Spinal cord (tissue), 10 donors: ENCODE measurements around the gene YIPF1. TPM values are rescaled to one million over a fixed set of nuclear protein-coding genes. Genes with fewer than 3 reads are reported as not detected.
"Not testable (repeated sequence)": the region's sequence is repeated elsewhere in the genome, so short reads cannot be mapped to it uniquely, and the experiment has no call there.

Experiments used
- DNase-seq, 6 donors: peaks; one replicate each; pipeline versions ENCODE4 v3.0.0 to v3.0.0-alpha.2; 2013 to 2015; ENCODE audit warnings: low spot score in 6 of 6, low read depth in 4 of 6
- H3K27ac ChIP-seq: one replicate; pipeline ENCODE4 v1.5.1; 2013; ENCODE audit warnings: low read depth, low read length, control low read depth
- H3K27me3 ChIP-seq: one replicate; pipeline ENCODE4 v1.6.1; 2013; ENCODE audit warnings: low read length; ENCODE audit not compliant: control insufficient read depth, insufficient read depth
- H3K36me3 ChIP-seq: one replicate; pipeline ENCODE4 v1.6.1; 2013; ENCODE audit warnings: low read length; ENCODE audit not compliant: control insufficient read depth, insufficient read depth
- H3K4me1 ChIP-seq: one replicate; pipeline ENCODE4 v1.6.1; 2013; ENCODE audit warnings: low read length; ENCODE audit not compliant: control insufficient read depth, insufficient read depth
- H3K4me3 ChIP-seq: one replicate; pipeline ENCODE4 v1.5.1; 2013; ENCODE audit warnings: low read depth, low read length, control low read depth
- H3K9me3 ChIP-seq: one replicate; pipeline ENCODE4 v1.6.1; 2013; ENCODE audit warnings: low read length; ENCODE audit not compliant: control insufficient read depth, insufficient read depth
- WGBS: methylation state at CpG from one replicate; pipeline ENCODE4 v1.1.5; 2013; ENCODE audit warnings: missing lambda C conversion rate; ENCODE audit not compliant: insufficient coverage; 5-methylcytosine and 5-hydroxymethylcytosine counted together
- polyA plus RNA-seq, 2 donors: library from polyadenylated mRNA; unstranded; fragments of 120-200 nt; gene quantifications; one replicate each; pipeline ENCODE4 v1.2.1, GENCODE V29; 2013; ENCODE audit not compliant: insufficient read length in 2 of 2
- total RNA-seq, 2 donors: library from RNA; depleted of rRNA in 1 of 2; stranded (reverse); fragments of 120-200 nt in 1 of 2; fragments of >200 nt in 1 of 2; gene quantifications; one replicate each; pipeline versions ENCODE4 v1.2.3 to v1.2.4, GENCODE V29; 2013 to 2014
- donor health status: healthy.

The YIPF1 gene
- total and polyA plus RNA-seq, 4 donors = 34.8 to 38.1 (median 37.5) TPM

- not testable (repeated sequence) for H3K27ac ChIP-seq, H3K4me3 ChIP-seq, H3K4me1 ChIP-seq, DNase-seq, H3K9me3 ChIP-seq, H3K27me3 ChIP-seq
- no CpG with 5 or more reads among the region's 2 CpGs for WGBS
- peaks cover 18% of the 10 kb centered on the region for H3K36me3 ChIP-seq
Observed at GRCh38 chr1:53881853-53882252, 7.7 kb downstream of the YIPF1 start.

- H3K27ac ChIP-seq = no peak overlapping the region
- 50% methylated on average over 2 of the region's 5 CpGs for WGBS
- no peaks in the 10 kb centered on the region for H3K27me3 ChIP-seq
- no peaks in the 10 kb centered on the region for H3K9me3 ChIP-seq
- H3K4me3 ChIP-seq = no peak overlapping the region
- H3K36me3 ChIP-seq = peaks cover 25% of the 10 kb centered on the region
- DNase-seq = peak in 2 of 6 donors; percentile 53 to 78
- no peaks in the 10 kb centered on the region for H3K4me1 ChIP-seq
Observed at GRCh38 chr1:53878492-53879105, 11.0 kb downstream of the YIPF1 start.

GRCh38 chr1:53875150-53875549, 14.4 kb downstream of the YIPF1 start:
- not testable (repeated sequence) for H3K9me3 ChIP-seq, H3K4me1 ChIP-seq, DNase-seq, H3K4me3 ChIP-seq, H3K27me3 ChIP-seq, H3K27ac ChIP-seq
- WGBS = 100% methylated on average over 2 of the region's 2 CpGs
- peaks cover 22% of the 10 kb centered on the region for H3K36me3 ChIP-seq

GRCh38 chr1:53871773-53872484, 17.7 kb downstream of the YIPF1 start:
- peaks cover 19% of the 10 kb centered on the region for H3K36me3 ChIP-seq
- peak in 2 of 6 donors; percentile 38 to 70 for DNase-seq
- peak overlapping the region; percentile 61 for H3K27ac ChIP-seq
- no CpG with 5 or more reads among the region's 5 CpGs for WGBS
- peaks cover 6% of the 10 kb centered on the region for H3K4me1 ChIP-seq
- H3K27me3 ChIP-seq = no peaks in the 10 kb centered on the region
- H3K4me3 ChIP-seq = no peak overlapping the region
- H3K9me3 ChIP-seq = no peaks in the 10 kb centered on the region

GRCh38 chr1:53871221-53871620, 18.4 kb downstream of the YIPF1 start:
- H3K27ac ChIP-seq = peak overlapping the region; percentile 61
- no peak overlapping the region for H3K4me3 ChIP-seq
- peak in 2 of 6 donors; percentile 87 to 88 for DNase-seq
- H3K4me1 ChIP-seq = peaks cover 6% of the 10 kb centered on the region
- H3K27me3 ChIP-seq = no peaks in the 10 kb centered on the region
- no peaks in the 10 kb centered on the region for H3K9me3 ChIP-seq
- H3K36me3 ChIP-seq = peaks cover 20% of the 10 kb centered on the region
- 26% methylated on average over 3 of the region's 4 CpGs for whole genome bisulfite sequencing

GRCh38 chr1:53869454-53870117, 20.0 kb downstream of the YIPF1 start:
- Histone ChIP-seq H3K36me3 (peaks cover 23% of the 10 kb centered on the region), H3K4me3 (no peak overlapping the region), H3K27me3 (no peaks in the 10 kb centered on the region), H3K27ac (peak overlapping the region; percentile 34), H3K9me3 (no peaks in the 10 kb centered on the region), H3K4me1 (peaks cover 6% of the 10 kb centered on the region)
- WGBS = 57% methylated on average over 6 of the region's 11 CpGs
- peak in 1 of 6 donors; percentile 29 for DNase-seq

- no CpG with 5 or more reads among the region's 1 CpG for WGBS
- no peak for DNase-seq
- Histone ChIP-seq H3K4me3 (no peak overlapping the region), H3K36me3 (peaks cover 24% of the 10 kb centered on the region), H3K9me3 (no peaks in the 10 kb centered on the region), H3K27me3 (no peaks in the 10 kb centered on the region), H3K4me1 (peaks cover 6% of the 10 kb centered on the region), H3K27ac (no peak overlapping the region)
Observed at GRCh38 chr1:53868565-53868964, 21.0 kb downstream of the YIPF1 start.

- no peak overlapping the region for H3K27ac ChIP-seq
- no peaks in the 10 kb centered on the region for H3K9me3 ChIP-seq
- H3K36me3 ChIP-seq = peaks cover 34% of the 10 kb centered on the region
- H3K4me3 ChIP-seq = no peak overlapping the region
- H3K27me3 ChIP-seq = no peaks in the 10 kb centered on the region
- H3K4me1 ChIP-seq = peaks cover 6% of the 10 kb centered on the region
- WGBS = 42% methylated on average over 6 of the region's 7 CpGs
- peak in 2 of 6 donors; percentile 9 to 37 for DNase-seq
Observed at GRCh38 chr1:53862507-53862906, 27.1 kb downstream of the YIPF1 start.

GRCh38 chr1:53860967-53861411, 28.6 kb downstream of the YIPF1 start:
- Histone ChIP-seq H3K27ac (no peak overlapping the region), H3K36me3 (peaks cover 40% of the 10 kb centered on the region), H3K4me3 (no peak overlapping the region), H3K27me3 (no peaks in the 10 kb centered on the region), H3K4me1 (peaks cover 6% of the 10 kb centered on the region), H3K9me3 (no peaks in the 10 kb centered on the region)
- DNase-seq = peak in 2 of 6 donors; percentile 80 to 87
